Fibroblast of the aortic adventitia (primary cell): ENCODE results near the gene NRIP2. TPM values are rescaled to one million over a fixed set of nuclear protein-coding genes. Genes with fewer than 3 reads are reported as not detected.

Source experiments
- DNase-seq: peaks from one replicate; pipeline ENCODE4 v3.0.0-alpha.2; 2010; ENCODE audit warnings: low read depth
- H3K4me3 ChIP-seq: 2 replicates; pipeline ENCODE4 v1.5.1; 2011; ENCODE audit warnings: low read depth, mild to moderate bottlenecking, control low read depth, low read length, moderate library complexity
- total RNA-seq: library from RNA; depleted of rRNA; stranded (reverse); fragments of >200 nt; gene quantifications from 2 replicates; pipeline ENCODE4 v1.2.3, GENCODE V29; 2012; ENCODE audit warnings: low replicate concordance
- TF ChIP-seq, protein P1 (sequence below): IDR thresholded peaks from 2 replicates; pipeline ENCODE4 v1.5.1; 2011; ENCODE audit warnings: mild to moderate bottlenecking, low read length, control low read depth, inconsistent platforms; ENCODE audit not compliant: insufficient read depth

The NRIP2 gene
- total RNA-seq, 1 donor, result not detected

GRCh38 chr12:2857021-2857431, 22.2 kb upstream of the NRIP2 start, which contains the start of gene TEX52:
TSS of gene TEX52 (minus strand) at chr12:2857039. CDS start at chr12:2857026, 13 bp downstream.
- no peak for DNase-seq
- H3K4me3 ChIP-seq, result no peak within 1 kb of the TSS
- TF ChIP-seq, protein P1, sequence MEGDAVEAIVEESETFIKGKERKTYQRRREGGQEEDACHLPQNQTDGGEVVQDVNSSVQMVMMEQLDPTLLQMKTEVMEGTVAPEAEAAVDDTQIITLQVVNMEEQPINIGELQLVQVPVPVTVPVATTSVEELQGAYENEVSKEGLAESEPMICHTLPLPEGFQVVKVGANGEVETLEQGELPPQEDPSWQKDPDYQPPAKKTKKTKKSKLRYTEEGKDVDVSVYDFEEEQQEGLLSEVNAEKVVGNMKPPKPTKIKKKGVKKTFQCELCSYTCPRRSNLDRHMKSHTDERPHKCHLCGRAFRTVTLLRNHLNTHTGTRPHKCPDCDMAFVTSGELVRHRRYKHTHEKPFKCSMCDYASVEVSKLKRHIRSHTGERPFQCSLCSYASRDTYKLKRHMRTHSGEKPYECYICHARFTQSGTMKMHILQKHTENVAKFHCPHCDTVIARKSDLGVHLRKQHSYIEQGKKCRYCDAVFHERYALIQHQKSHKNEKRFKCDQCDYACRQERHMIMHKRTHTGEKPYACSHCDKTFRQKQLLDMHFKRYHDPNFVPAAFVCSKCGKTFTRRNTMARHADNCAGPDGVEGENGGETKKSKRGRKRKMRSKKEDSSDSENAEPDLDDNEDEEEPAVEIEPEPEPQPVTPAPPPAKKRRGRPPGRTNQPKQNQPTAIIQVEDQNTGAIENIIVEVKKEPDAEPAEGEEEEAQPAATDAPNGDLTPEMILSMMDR, result no peak

DNA sequence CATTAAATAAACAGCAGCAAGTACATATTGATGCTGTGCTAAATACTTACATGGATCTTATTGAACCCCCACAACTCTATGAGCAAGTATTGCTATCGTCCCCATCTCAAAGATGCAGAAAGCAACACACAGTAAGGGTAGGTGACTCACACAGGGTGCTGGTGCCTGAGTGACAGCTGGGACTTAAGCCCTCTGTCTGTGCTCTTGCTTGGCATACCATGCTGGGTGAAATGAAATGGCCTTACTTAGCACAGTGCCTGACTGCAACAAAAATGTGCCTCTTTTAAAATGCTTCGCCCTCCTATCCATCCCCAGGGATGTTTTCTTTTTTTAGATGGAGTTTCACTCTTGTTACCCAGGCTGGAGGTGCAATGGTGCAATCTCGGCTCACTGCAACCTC, 21.2 kb upstream of the NRIP2 start:
- TF ChIP-seq, protein P1, result no peak
- no peak overlapping the region for H3K4me3 ChIP-seq
- no peak for DNase-seq

DNA sequence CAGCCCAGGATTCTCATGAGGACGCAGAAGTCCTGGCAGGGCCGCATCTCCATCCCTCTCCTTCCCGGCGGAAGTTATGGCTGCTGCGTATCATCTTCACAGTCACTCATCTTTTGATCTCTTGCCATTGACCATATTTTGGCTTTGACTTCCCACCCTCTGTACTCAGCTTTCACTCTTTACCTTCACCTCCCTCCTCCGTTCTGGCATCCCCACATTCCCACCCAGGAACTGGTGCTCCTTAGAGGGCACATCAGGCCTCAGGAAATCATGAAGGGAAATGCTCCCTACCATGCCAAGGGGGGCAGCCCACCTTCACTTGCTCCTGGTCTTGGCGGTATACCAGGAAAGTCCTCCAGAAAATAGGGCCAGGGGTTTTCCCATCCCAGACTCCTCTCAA, 20.7 kb upstream of the NRIP2 start:
- DNase-seq, result no peak
- H3K4me3 ChIP-seq, result no peak overlapping the region
- TF ChIP-seq, protein P1, result no peak

- no peak overlapping the region for H3K4me3 ChIP-seq
- TF ChIP-seq, protein P1, result no peak
- DNase-seq, result no peak
These were observed 20.0 kb upstream of the NRIP2 start for GRCh38 chr12:2854669-2855453.

- TF ChIP-seq, protein P1, result peak; percentile 97
- DNase-seq, result peak; percentile 74
These were observed 18.8 kb upstream of the NRIP2 start for GRCh38 chr12:2853626-2854025.

DNA sequence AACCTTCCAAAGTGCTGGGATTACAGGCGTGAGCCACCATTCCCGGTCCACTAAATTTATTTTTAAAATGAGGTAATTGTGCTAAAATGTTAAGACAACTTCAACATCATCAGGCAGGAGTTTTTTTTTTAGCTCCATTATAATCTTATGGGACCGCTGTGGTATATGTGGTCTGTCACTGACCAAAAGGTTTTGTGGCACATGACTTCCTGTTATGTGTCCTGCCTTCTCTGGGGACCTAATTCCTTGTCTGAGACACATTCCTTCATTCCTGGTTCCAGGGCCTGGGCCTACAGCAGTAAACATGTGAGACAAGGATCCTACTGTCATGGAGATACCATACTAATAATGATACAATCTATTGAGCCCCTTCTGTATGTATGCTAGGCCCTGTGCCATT, 17.1 kb upstream of the NRIP2 start:
- TF ChIP-seq, protein P1, result no peak
- DNase-seq, result no peak
- H3K4me3 ChIP-seq, result no peak overlapping the region

More at GRCh38 chr12:2853626-2854025, 18.8 kb upstream of the NRIP2 start:
- no peak overlapping the region for H3K4me3 ChIP-seq
